Endothelial cell (in vitro differentiated cells): ENCODE results near the gene TAL1. TPM values are rescaled to one million over a fixed set of nuclear protein-coding genes. Genes with fewer than 3 reads are reported as not detected.

ENCODE experiments used
- DNase-seq: peaks from one replicate; pipeline ENCODE4 v3.0.0; 2021; ENCODE audit warnings: low spot score
- H3K27ac Mint-ChIP-seq: one replicate; pipeline ENCODE4 v1.8.0; 2021; ENCODE audit warnings: mixed read lengths, inconsistent platforms; ENCODE audit not compliant: unreplicated experiment
- H3K27me3 Mint-ChIP-seq: one replicate; pipeline ENCODE4 v1.8.0; 2021; ENCODE audit warnings: mild to moderate bottlenecking, moderate library complexity, mixed read lengths, inconsistent platforms; ENCODE audit not compliant: unreplicated experiment
- H3K36me3 Mint-ChIP-seq: one replicate; pipeline ENCODE4 v1.8.0; 2021; ENCODE audit warnings: mild to moderate bottlenecking, low read depth, mixed read lengths, inconsistent platforms; ENCODE audit not compliant: unreplicated experiment
- H3K4me1 Mint-ChIP-seq: one replicate; pipeline ENCODE4 v1.8.0; 2021; ENCODE audit warnings: mild to moderate bottlenecking, mixed read lengths, inconsistent platforms; ENCODE audit not compliant: unreplicated experiment
- H3K4me3 Mint-ChIP-seq: one replicate; pipeline ENCODE4 v1.8.0; 2021; ENCODE audit warnings: mild to moderate bottlenecking, mixed read lengths, inconsistent platforms; ENCODE audit not compliant: unreplicated experiment
- H3K9me3 Mint-ChIP-seq: one replicate; pipeline ENCODE4 v1.8.0; 2021; ENCODE audit warnings: mixed read lengths, inconsistent platforms; ENCODE audit not compliant: unreplicated experiment
- total RNA-seq: library from RNA; stranded (reverse); fragmentation: NEBNext Ultra II Directional; extraction: Animal tissue kit (Norgen Biotek cat#: 25700); gene quantifications from one replicate; pipeline ENCODE4 v1.2.1, GENCODE V29; 2021; ENCODE audit not compliant: unreplicated experiment
- TF ChIP-seq, protein P1 (sequence below): fragments of 200-600 bp; sonication (generic); IDR thresholded peaks from one replicate; pipeline ENCODE4 v1.5.0; 2021; ENCODE audit warnings: antibody characterized with exemption; ENCODE audit not compliant: unreplicated experiment

TAL1 gene
- total RNA-seq, 1 donor from 2014 or later: 199 TPM

DNA sequence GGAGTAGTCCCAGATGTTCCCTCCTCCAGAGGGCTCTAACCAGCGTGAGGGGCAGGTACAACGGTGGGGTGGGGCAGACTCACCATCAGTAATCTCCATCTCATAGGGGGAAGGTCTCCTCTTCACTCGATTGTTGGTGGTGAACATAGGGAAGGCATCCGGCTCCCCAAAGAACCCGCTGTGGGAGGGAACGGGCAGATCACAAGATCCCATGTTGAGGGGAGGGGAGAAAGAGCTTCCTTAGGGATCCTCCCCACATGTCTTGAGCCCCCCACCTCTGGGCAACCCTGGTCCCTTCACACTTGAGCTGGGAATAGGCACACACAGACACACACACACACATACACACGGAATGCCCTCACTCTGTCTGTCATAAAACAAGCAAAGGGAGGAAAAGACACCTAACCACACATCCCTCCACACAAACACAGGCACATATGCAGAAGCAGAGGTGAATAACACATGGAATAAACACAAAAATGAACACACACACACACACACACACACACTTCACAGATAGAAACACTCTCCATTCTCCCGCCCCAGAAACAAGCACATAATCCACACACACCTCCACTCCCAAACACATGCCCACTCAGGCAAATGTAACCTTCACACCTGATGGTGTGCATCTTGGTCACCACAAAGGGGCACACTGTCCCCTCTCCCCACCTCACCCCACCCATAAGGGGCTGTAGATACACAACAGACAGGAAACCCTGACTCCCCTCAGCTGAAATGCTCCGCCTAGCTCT is 7.9 kb downstream of the TAL1 start:
- H3K27me3 Mint-ChIP-seq: peaks cover 31% of the 10 kb centered on the region
- no peaks in the 10 kb centered on the region for H3K9me3 Mint-ChIP-seq
- DNase-seq: no peak
- H3K27ac Mint-ChIP-seq: no peak overlapping the region
- TF ChIP-seq, protein P1, sequence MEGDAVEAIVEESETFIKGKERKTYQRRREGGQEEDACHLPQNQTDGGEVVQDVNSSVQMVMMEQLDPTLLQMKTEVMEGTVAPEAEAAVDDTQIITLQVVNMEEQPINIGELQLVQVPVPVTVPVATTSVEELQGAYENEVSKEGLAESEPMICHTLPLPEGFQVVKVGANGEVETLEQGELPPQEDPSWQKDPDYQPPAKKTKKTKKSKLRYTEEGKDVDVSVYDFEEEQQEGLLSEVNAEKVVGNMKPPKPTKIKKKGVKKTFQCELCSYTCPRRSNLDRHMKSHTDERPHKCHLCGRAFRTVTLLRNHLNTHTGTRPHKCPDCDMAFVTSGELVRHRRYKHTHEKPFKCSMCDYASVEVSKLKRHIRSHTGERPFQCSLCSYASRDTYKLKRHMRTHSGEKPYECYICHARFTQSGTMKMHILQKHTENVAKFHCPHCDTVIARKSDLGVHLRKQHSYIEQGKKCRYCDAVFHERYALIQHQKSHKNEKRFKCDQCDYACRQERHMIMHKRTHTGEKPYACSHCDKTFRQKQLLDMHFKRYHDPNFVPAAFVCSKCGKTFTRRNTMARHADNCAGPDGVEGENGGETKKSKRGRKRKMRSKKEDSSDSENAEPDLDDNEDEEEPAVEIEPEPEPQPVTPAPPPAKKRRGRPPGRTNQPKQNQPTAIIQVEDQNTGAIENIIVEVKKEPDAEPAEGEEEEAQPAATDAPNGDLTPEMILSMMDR: no peak
- H3K36me3 Mint-ChIP-seq: peaks cover 32% of the 10 kb centered on the region
- peaks cover 49% of the 10 kb centered on the region for H3K4me1 Mint-ChIP-seq
- H3K4me3 Mint-ChIP-seq: no peak overlapping the region

DNA sequence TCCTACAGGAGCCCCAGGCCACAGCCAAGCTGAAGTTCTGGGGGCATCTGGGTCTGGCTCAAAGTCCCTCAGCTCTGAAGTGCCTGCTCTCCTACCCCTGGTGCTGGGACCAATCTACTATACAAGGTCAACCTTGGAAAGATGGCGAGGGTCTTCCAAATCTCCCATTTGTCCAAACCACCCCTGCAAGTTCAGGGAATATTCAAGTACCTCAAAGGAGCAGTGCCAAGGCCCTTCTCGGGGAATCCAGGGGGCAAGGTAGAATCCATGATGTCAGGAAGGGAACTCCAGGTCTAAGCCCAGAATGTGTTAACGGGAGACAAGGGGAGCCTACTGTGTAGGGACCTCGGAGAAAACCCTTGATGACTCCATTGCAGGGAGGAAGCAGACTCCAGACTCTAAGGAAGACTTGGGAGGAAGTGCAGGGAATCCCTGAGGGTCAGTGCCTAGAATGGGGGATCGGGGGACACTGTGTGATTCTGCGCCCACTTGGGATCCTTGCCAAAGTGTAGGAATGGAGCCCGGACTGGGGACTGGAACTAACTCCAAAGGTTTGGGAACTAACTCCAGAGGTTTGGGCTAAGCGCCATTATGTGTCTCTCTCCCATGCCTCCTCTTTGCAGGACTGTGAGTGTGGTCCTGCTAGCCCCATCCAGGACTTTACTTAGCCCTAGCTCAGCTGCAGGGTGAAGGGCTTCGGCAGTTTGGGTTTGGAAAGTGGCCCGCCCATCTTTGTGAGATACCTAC is 8.7 kb downstream of the TAL1 start:
- H3K27me3 Mint-ChIP-seq: peaks cover 30% of the 10 kb centered on the region
- no peak overlapping the region for H3K27ac Mint-ChIP-seq
- TF ChIP-seq, protein P1: no peak
- peaks cover 35% of the 10 kb centered on the region for H3K36me3 Mint-ChIP-seq
- no peak for DNase-seq
- H3K4me1 Mint-ChIP-seq: peaks cover 54% of the 10 kb centered on the region
- no peaks in the 10 kb centered on the region for H3K9me3 Mint-ChIP-seq
- no peak overlapping the region for H3K4me3 Mint-ChIP-seq

DNA sequence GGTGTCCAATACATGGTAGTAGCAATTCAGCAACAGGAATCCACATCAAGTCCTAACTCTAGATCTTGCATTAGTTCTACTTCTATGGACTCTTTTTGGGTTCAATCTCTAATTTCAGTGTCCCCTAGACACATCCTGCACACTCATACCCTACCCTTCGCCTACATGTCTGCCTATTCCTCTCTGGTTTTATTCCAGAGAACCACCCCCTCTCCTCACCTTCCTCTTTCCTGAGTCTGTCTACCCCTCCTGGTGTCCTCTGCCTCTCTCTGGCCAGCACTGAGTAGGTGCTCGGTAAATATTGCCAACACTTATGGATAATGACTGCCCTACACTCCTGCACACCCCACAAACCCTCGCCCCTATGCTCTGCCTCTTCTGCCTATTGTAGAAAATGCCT is 9.5 kb downstream of the TAL1 start:
- H3K27me3 Mint-ChIP-seq: peaks cover 22% of the 10 kb centered on the region
- TF ChIP-seq, protein P1: no peak
- no peak overlapping the region for H3K27ac Mint-ChIP-seq
- peaks cover 52% of the 10 kb centered on the region for H3K4me1 Mint-ChIP-seq
- DNase-seq: no peak
- no peak overlapping the region for H3K4me3 Mint-ChIP-seq
- no peaks in the 10 kb centered on the region for H3K9me3 Mint-ChIP-seq
- peaks cover 30% of the 10 kb centered on the region for H3K36me3 Mint-ChIP-seq

DNA sequence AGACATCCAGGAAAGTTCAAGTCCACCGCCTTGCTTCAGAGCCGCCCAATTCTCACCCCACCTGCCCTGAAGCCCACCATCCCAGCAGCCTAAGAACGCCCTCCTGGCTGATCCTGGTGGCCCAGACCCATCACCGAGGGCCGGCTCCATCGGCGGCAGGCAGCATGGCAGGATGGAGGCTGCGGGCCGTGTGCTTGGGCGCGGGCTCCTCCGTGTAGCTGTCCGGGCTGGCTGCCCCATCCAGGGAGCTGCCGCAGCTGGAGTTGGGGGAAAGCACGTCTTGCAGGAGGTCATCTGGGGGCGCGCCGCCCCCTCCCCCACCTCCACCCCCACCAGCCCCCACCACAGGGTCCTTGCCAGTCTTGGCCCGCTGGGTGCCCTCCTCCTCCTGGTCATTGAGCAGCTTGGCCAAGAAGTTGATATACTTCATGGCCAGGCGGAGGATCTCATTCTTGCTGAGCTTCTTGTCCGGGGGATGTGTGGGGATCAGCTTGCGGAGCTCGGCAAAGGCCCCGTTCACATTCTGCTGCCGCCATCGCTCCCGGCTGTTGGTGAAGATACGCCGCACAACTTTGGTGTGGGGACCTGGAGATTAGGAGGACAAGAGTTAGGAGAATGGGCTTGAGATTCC is 12.3 kb downstream of the TAL1 start:
- Mint-ChIP-seq H3K27me3 (peaks cover 8% of the 10 kb centered on the region), H3K36me3 (peaks cover 29% of the 10 kb centered on the region), H3K9me3 (no peaks in the 10 kb centered on the region), H3K4me3 (peak overlapping the region; percentile 68), H3K27ac (peak overlapping the region; percentile 62), H3K4me1 (peaks cover 49% of the 10 kb centered on the region)
- TF ChIP-seq, protein P1: no peak
- DNase-seq: no peak
